Mononuclear cell (primary cell): ENCODE data around the gene TBC1D10A. TPM values are rescaled to one million over a fixed set of nuclear protein-coding genes. Genes with fewer than 3 reads are reported as not detected.

Source experiments
- H3K27me3 ChIP-seq: 2 replicates; pipeline ENCODE4 v1.6.0; 2011; ENCODE audit warnings: low read length, control low read depth; ENCODE audit not compliant: insufficient read depth
- H3K4me1 ChIP-seq: 2 replicates; pipeline ENCODE4 v1.5.1; 2011; ENCODE audit warnings: mild to moderate bottlenecking, low read length, control low read depth; ENCODE audit not compliant: insufficient read depth
- H3K4me3 ChIP-seq: 2 replicates; pipeline ENCODE4 v1.5.1; 2011; ENCODE audit warnings: mild to moderate bottlenecking, low read length, moderate library complexity
- H3K9me3 ChIP-seq: 2 replicates; pipeline ENCODE4 v1.5.1; 2011; ENCODE audit warnings: low read depth, mild to moderate bottlenecking, control low read depth, low read length
- total RNA-seq: library from RNA; depleted of rRNA; stranded (reverse); fragments of >200 nt; gene quantifications from one replicate; pipeline ENCODE4 v1.2.3, GENCODE V29; 2012

TBC1D10A gene
- total RNA-seq, 1 donor: 36.0 TPM

- Histone ChIP-seq H3K4me3 (no peak overlapping the region), H3K27me3 (no peaks in the 10 kb centered on the region), H3K4me1 (peaks cover 98% of the 10 kb centered on the region), H3K9me3 (no peaks in the 10 kb centered on the region)
These were observed 10.7 kb downstream of the TBC1D10A start for GRCh38 chr22:30315962-30316576.

GRCh38 chr22:30314915-30315314 lies 11.8 kb downstream of the TBC1D10A start:
- Histone ChIP-seq H3K4me1 (peaks cover 98% of the 10 kb centered on the region), H3K27me3 (no peaks in the 10 kb centered on the region), H3K9me3 (no peaks in the 10 kb centered on the region), H3K4me3 (no peak overlapping the region)

GRCh38 chr22:30313527-30314363 lies 13.0 kb downstream of the TBC1D10A start:
- no peaks in the 10 kb centered on the region for H3K9me3 ChIP-seq
- peaks cover 98% of the 10 kb centered on the region for H3K4me1 ChIP-seq
- no peaks in the 10 kb centered on the region for H3K27me3 ChIP-seq
- H3K4me3 ChIP-seq: no peak overlapping the region

- H3K4me1 ChIP-seq: peaks cover 98% of the 10 kb centered on the region
- H3K27me3 ChIP-seq: no peaks in the 10 kb centered on the region
- H3K4me3 ChIP-seq: no peak overlapping the region
- H3K9me3 ChIP-seq: no peaks in the 10 kb centered on the region
These were observed 14.7 kb downstream of the TBC1D10A start for GRCh38 chr22:30312053-30312452.

- no peak overlapping the region for H3K4me3 ChIP-seq
- H3K4me1 ChIP-seq: peaks cover 99% of the 10 kb centered on the region
- no peaks in the 10 kb centered on the region for H3K27me3 ChIP-seq
- H3K9me3 ChIP-seq: no peaks in the 10 kb centered on the region
These were observed 15.6 kb downstream of the TBC1D10A start for GRCh38 chr22:30310881-30311771.

- no peaks in the 10 kb centered on the region for H3K9me3 ChIP-seq
- H3K27me3 ChIP-seq: no peaks in the 10 kb centered on the region
- H3K4me1 ChIP-seq: peaks cover 99% of the 10 kb centered on the region
- H3K4me3 ChIP-seq: no peak overlapping the region
These were observed 16.6 kb downstream of the TBC1D10A start for GRCh38 chr22:30309951-30310741.

- Histone ChIP-seq H3K27me3 (no peaks in the 10 kb centered on the region), H3K4me3 (no peak overlapping the region), H3K4me1 (peaks cover 99% of the 10 kb centered on the region), H3K9me3 (no peaks in the 10 kb centered on the region)
These were observed 18.1 kb downstream of the TBC1D10A start for GRCh38 chr22:30308518-30309230.

- Histone ChIP-seq H3K9me3 (no peaks in the 10 kb centered on the region), H3K27me3 (no peaks in the 10 kb centered on the region), H3K4me1 (peaks cover 100% of the 10 kb centered on the region), H3K4me3 (no peak overlapping the region)
These were observed 18.6 kb downstream of the TBC1D10A start for GRCh38 chr22:30308093-30308492.

- H3K4me3 ChIP-seq: no peak overlapping the region
These were observed 19.6 kb downstream of the TBC1D10A start for GRCh38 chr22:30307041-30307574.

GRCh38 chr22:30306627-30307011 lies 20.1 kb downstream of the TBC1D10A start:
- peaks cover 100% of the 10 kb centered on the region for H3K4me1 ChIP-seq
- H3K4me3 ChIP-seq: no peak overlapping the region
- H3K9me3 ChIP-seq: no peaks in the 10 kb centered on the region
- H3K27me3 ChIP-seq: no peaks in the 10 kb centered on the region

More at GRCh38 chr22:30307041-30307574, 19.6 kb downstream of the TBC1D10A start:
- peaks cover 100% of the 10 kb centered on the region for H3K4me1 ChIP-seq
- H3K9me3 ChIP-seq: no peaks in the 10 kb centered on the region
- no peaks in the 10 kb centered on the region for H3K27me3 ChIP-seq

GRCh38 chr22:30305906-30306626 lies 20.7 kb downstream of the TBC1D10A start:
- no peaks in the 10 kb centered on the region for H3K27me3 ChIP-seq
- no peaks in the 10 kb centered on the region for H3K9me3 ChIP-seq
- peaks cover 100% of the 10 kb centered on the region for H3K4me1 ChIP-seq
- peak overlapping the region; percentile 19 for H3K4me3 ChIP-seq

- Histone ChIP-seq H3K4me3 (peak overlapping the region; percentile 19), H3K9me3 (no peaks in the 10 kb centered on the region), H3K27me3 (no peaks in the 10 kb centered on the region), H3K4me1 (peaks cover 100% of the 10 kb centered on the region)
These were observed 21.2 kb downstream of the TBC1D10A start for GRCh38 chr22:30305519-30305905.

- H3K9me3 ChIP-seq: no peaks in the 10 kb centered on the region
- H3K27me3 ChIP-seq: no peaks in the 10 kb centered on the region
- H3K4me3 ChIP-seq: no peak overlapping the region
- H3K4me1 ChIP-seq: peaks cover 95% of the 10 kb centered on the region
These were observed 22.1 kb downstream of the TBC1D10A start for GRCh38 chr22:30304495-30305244.
